ENCODE data around the gene PRUNE1.
A peak's percentile ranks its signal among the peaks of the same experiment; 100 is the strongest.

Gene PRUNE1

DNA sequence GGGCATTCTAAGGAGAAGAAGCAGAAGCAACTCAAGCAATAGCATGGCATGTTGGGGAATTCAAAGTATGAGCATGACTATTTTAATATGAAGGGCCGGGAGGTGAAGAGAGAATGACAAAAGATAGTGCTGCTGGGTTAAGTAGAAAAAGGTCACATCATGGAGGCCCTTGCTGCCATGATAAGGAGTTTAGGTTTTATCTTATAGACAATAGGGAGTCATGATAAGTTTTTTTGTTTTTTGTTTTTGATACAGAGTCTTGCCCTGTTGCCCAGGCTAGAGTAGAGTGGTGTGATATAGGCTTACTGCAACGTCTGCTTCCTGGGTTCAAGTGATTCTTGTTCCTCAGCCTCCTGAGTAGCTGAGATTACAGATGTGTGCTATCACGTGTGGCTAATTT lies 31.3 kb downstream of the PRUNE1 start:
- Histone ChIP-seq H3K36me3 (ENCODE audit: insufficient read depth, low read length) (peaks cover 6% of the 10 kb centered on the region; the same call in 1 of the 2 replicates), H3K9ac (ENCODE audit: insufficient read length) (no peak overlapping the region), H3K9me3 (ENCODE audit: low read depth, low read length) (no peaks in the 10 kb centered on the region), H3K4me3 (no peak overlapping the region), H3K27ac (no peak overlapping the region)
- TF ChIP-seq EZH2 (IDR thresholded peaks at IDR 0.05) = no peak
- TF ChIP-seq FOXP2 (optimal IDR thresholded peaks at IDR 0.05; ENCODE audit: control extremely low read depth, extremely low read length, insufficient read depth) = no peak
- no peak for TF ChIP-seq POLR2AphosphoS5 (IDR thresholded peaks at IDR 0.05; ENCODE audit: borderline replicate concordance, low read depth, low read length)
- no peak for DNase-seq (ENCODE audit: low read depth, low spot score)

DNA sequence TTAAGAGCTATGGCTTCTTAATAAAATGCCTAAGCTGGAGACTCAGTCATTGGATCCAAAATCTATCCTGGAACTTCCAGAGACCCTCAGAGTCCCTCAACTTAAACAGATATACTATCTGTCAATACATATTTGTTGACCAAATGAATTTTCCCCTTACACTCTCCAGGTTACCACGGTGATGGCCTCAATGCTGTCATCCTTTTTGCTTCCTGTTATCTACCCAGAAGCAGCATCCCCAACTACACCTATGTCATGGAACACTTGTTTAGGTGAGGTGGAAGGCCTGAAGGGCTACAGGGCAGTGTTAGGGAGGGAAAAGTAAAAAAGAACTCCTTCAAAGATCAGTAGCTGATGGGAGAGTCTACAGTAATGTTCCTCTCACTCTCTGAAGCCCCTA lies 34.9 kb downstream of the PRUNE1 start:
- no peak overlapping the region for H3K4me3 ChIP-seq
- H3K27ac ChIP-seq = no peak overlapping the region
- DNase-seq (ENCODE audit: low read depth, low spot score) = no peak
- H3K36me3 ChIP-seq (ENCODE audit: insufficient read depth, low read length) = no peaks in the 10 kb centered on the region
- TF ChIP-seq FOXP2 (optimal IDR thresholded peaks at IDR 0.05; ENCODE audit: control extremely low read depth, extremely low read length, insufficient read depth) (no peak), POLR2AphosphoS5 (IDR thresholded peaks at IDR 0.05; ENCODE audit: borderline replicate concordance, low read depth, low read length) (no peak), EZH2 (IDR thresholded peaks at IDR 0.05) (no peak)
- no peak overlapping the region for H3K9ac ChIP-seq (ENCODE audit: insufficient read length)
- no peaks in the 10 kb centered on the region for H3K9me3 ChIP-seq (ENCODE audit: low read depth, low read length)

DNA sequence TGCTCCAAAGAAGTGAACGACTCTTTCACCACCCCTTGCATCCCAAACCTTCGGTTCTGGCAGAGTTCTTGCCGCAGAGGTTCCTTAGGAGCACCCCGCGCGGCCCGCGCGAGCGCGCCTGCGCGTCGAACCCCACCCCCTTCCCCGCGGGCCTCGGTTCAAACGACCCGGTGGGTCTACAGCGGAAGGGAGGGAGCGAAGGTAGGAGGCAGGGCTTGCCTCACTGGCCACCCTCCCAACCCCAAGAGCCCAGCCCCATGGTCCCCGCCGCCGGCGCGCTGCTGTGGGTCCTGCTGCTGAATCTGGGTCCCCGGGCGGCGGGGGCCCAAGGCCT lies 39.3 kb downstream of the PRUNE1 start, which contains the start of gene C1orf56:
Gene C1orf56, plus strand, starts transcription at position 161 of the 334 bp plus-strand sequence. Its CDS starts 97 bp downstream, at position 258.
- no peak for DNase-seq (ENCODE audit: low read depth, low spot score)
- TF ChIP-seq POLR2AphosphoS5 (IDR thresholded peaks at IDR 0.05; ENCODE audit: borderline replicate concordance, low read depth, low read length) = peak; percentile 64; the same call in 1 of the 2 replicates
- no peak for TF ChIP-seq EZH2 (IDR thresholded peaks at IDR 0.05)
- no peak for TF ChIP-seq FOXP2 (optimal IDR thresholded peaks at IDR 0.05; ENCODE audit: control extremely low read depth, extremely low read length, insufficient read depth)

DNA sequence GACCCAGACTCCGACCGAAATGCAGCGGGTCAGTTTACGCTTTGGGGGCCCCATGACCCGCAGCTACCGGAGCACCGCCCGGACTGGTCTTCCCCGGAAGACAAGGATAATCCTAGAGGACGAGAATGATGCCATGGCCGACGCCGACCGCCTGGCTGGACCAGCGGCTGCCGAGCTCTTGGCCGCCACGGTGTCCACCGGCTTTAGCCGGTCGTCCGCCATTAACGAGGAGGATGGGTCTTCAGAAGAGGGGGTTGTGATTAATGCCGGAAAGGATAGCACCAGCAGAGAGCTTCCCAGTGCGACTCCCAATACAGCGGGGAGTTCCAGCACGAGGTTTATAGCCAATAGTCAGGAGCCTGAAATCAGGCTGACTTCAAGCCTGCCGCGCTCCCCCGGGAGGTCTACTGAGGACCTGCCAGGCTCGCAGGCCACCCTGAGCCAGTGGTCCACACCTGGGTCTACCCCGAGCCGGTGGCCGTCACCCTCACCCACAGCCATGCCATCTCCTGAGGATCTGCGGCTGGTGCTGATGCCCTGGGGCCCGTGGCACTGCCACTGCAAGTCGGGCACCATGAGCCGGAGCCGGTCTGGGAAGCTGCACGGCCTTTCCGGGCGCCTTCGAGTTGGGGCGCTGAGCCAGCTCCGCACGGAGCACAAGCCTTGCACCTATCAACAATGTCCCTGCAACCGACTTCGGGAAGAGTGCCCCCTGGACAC lies 39.8 kb downstream of the PRUNE1 start:
- H3K4me3 ChIP-seq = peak overlapping the region; percentile 92
- no peak for DNase-seq (ENCODE audit: low read depth, low spot score)
- peaks cover 5% of the 10 kb centered on the region; the same call in 1 of the 2 replicates for H3K36me3 ChIP-seq (ENCODE audit: insufficient read depth, low read length)
- H3K9ac ChIP-seq (ENCODE audit: insufficient read length) = peak overlapping the region; percentile 72
- TF ChIP-seq POLR2AphosphoS5 (IDR thresholded peaks at IDR 0.05; ENCODE audit: borderline replicate concordance, low read depth, low read length) = 0 out of 2 replicates have a peak, but pooled peaks have one; percentile 38
- TF ChIP-seq EZH2 (IDR thresholded peaks at IDR 0.05) = no peak
- no peak overlapping the region for H3K27ac ChIP-seq
- H3K9me3 ChIP-seq (ENCODE audit: low read depth, low read length) = no peaks in the 10 kb centered on the region

More for the DNA sequence above, 39.3 kb downstream of the PRUNE1 start, which contains the start of gene C1orf56:
- Histone ChIP-seq H3K36me3 (ENCODE audit: insufficient read depth, low read length) (no peaks in the 10 kb centered on the region; the same call in 1 of the 2 replicates), H3K9me3 (ENCODE audit: low read depth, low read length) (no peaks in the 10 kb centered on the region), H3K4me3 (peak within 1 kb of the TSS; percentile 92), H3K27ac (0 out of 2 replicates have a peak within 1 kb of the TSS, but pooled peaks have one; percentile 36), H3K9ac (ENCODE audit: insufficient read length) (peak within 1 kb of the TSS; percentile 72)

DNA sequence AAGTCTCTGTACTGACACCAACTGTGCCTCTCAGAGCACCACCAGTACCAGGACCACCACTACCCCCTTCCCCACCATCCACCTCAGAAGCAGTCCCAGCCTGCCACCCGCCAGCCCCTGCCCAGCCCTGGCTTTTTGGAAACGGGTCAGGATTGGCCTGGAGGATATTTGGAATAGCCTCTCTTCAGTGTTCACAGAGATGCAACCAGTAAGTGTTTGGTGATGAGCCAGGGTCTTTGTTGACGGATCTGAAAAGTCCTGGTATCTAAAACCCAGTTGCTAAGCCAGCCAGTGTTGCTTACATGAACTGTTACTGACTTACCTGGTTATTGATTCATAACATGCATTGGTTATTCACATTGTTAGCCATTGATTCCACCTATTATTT lies 40.4 kb downstream of the PRUNE1 start:
- peak overlapping the region; percentile 92; the same call in 1 of the 2 replicates for H3K4me3 ChIP-seq
- no peaks in the 10 kb centered on the region for H3K9me3 ChIP-seq (ENCODE audit: low read depth, low read length)
- no peak overlapping the region for H3K9ac ChIP-seq (ENCODE audit: insufficient read length)
- H3K36me3 ChIP-seq (ENCODE audit: insufficient read depth, low read length) = peaks cover 11% of the 10 kb centered on the region; the same call in 1 of the 2 replicates
- no peak overlapping the region for H3K27ac ChIP-seq
- DNase-seq (ENCODE audit: low read depth, low spot score) = no peak
- TF ChIP-seq POLR2AphosphoS5 (IDR thresholded peaks at IDR 0.05; ENCODE audit: borderline replicate concordance, low read depth, low read length) = no peak
- TF ChIP-seq FOXP2 (optimal IDR thresholded peaks at IDR 0.05; ENCODE audit: control extremely low read depth, extremely low read length, insufficient read depth) = no peak
- no peak for TF ChIP-seq EZH2 (IDR thresholded peaks at IDR 0.05)

DNA sequence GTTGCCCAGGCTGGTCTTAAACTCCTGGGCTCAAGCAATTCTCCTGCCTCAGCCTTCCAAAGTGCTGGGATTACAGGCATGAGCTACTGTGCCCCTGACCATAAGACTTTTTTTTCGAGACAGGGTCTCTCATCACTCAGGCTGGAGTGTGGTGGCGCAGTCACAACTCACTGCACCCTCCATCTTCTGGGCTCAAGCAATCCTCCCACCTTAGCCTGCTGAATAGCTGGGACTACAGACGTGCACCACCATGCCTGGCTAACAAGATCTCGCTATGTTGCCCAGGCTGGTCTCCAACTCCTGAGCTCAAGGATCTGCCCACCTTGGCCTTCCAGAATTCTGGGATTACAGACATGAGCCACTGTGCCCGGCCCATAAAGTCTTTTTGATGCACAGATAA lies 41.2 kb downstream of the PRUNE1 start:
- TF ChIP-seq EZH2 (IDR thresholded peaks at IDR 0.05) (no peak), POLR2AphosphoS5 (IDR thresholded peaks at IDR 0.05; ENCODE audit: borderline replicate concordance, low read depth, low read length) (no peak), FOXP2 (optimal IDR thresholded peaks at IDR 0.05; ENCODE audit: control extremely low read depth, extremely low read length, insufficient read depth) (no peak)

DNA sequence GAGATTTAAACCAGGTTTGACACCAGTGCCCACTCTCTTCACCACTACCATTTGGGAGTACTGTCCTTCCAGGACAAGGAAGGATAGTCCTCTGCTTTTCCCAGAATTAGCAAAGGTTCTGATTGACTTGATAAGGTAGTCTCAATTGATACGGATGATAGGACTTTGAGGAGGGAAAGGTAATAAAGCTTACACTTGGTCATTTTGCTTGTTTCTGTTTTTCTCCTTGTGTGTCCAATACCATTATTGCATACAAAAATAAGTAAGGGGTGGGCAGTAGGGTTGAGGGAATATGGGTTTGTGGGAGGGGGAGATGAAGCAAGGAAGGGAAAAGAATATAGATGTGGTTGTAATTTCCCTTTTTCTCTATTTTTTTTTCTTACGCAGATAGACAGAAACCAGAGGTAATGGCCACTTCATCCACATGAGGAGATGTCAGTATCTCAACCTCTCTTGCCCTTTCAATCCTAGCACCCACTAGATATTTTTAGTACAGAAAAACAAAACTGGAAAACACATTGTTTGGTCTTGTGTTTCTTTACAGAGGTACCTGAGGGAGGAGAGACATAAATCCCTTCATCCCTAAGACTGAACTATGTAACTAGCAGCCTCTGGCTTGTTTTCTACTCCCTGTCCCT lies 41.9 kb downstream of the PRUNE1 start:
- H3K27ac ChIP-seq = no peak overlapping the region
- DNase-seq (ENCODE audit: low read depth, low spot score) = no peak
- H3K9ac ChIP-seq (ENCODE audit: insufficient read length) = no peak overlapping the region
- TF ChIP-seq FOXP2 (optimal IDR thresholded peaks at IDR 0.05; ENCODE audit: control extremely low read depth, extremely low read length, insufficient read depth) = no peak
- TF ChIP-seq POLR2AphosphoS5 (IDR thresholded peaks at IDR 0.05; ENCODE audit: borderline replicate concordance, low read depth, low read length) = peak; percentile 26; the same call in 1 of the 2 replicates
- TF ChIP-seq EZH2 (IDR thresholded peaks at IDR 0.05) = no peak
- H3K9me3 ChIP-seq (ENCODE audit: low read depth, low read length) = no peaks in the 10 kb centered on the region
- peaks cover 26% of the 10 kb centered on the region for H3K36me3 ChIP-seq (ENCODE audit: insufficient read depth, low read length)
- H3K4me3 ChIP-seq = no peak overlapping the region

More for the DNA sequence above, 41.2 kb downstream of the PRUNE1 start:
- Histone ChIP-seq H3K4me3 (no peak overlapping the region), H3K9me3 (ENCODE audit: low read depth, low read length) (no peaks in the 10 kb centered on the region), H3K9ac (ENCODE audit: insufficient read length) (no peak overlapping the region), H3K36me3 (ENCODE audit: insufficient read depth, low read length) (peaks cover 19% of the 10 kb centered on the region; the same call in 1 of the 2 replicates), H3K27ac (no peak overlapping the region)
- no peak for DNase-seq (ENCODE audit: low read depth, low spot score)

DNA sequence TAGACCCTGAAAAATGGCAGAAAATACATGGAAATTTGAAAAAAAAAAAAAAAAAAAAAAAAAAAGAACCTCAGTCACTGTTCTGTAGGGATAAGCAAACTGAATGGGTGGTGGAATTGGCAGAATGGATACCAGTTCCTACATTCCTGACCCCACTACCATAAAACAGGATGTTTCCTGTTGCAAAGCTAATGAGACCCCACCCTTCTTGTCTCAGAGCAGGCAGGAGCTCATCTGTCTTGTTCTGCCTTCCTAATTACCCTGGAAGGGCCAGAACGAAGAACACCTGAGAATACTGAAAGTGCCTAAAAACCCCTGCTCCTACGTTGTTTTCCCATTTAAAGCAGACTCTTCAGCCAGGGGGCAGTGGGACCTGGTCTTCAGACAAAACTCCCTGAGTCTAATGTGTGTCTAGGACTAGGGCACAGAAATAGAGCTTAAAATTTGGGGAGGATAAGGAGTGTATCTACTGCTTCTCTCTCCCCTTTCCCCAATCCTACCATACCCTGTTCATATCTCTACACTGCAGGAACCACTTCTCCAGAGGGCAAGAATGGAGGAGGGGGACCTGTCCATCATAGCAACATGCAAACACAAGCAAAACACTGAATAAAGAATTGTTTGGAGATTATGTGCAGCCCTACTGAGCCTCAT lies 43.2 kb downstream of the PRUNE1 start:
- DNase-seq (ENCODE audit: low read depth, low spot score) = no peak
- Histone ChIP-seq H3K4me3 (no peak overlapping the region), H3K9ac (ENCODE audit: insufficient read length) (no peak overlapping the region), H3K27ac (no peak overlapping the region), H3K36me3 (ENCODE audit: insufficient read depth, low read length) (peaks cover 39% of the 10 kb centered on the region), H3K9me3 (ENCODE audit: low read depth, low read length) (no peaks in the 10 kb centered on the region)
- no peak for TF ChIP-seq EZH2 (IDR thresholded peaks at IDR 0.05)
- TF ChIP-seq POLR2AphosphoS5 (IDR thresholded peaks at IDR 0.05; ENCODE audit: borderline replicate concordance, low read depth, low read length) = peak; percentile 16; the same call in 1 of the 2 replicates
- TF ChIP-seq FOXP2 (optimal IDR thresholded peaks at IDR 0.05; ENCODE audit: control extremely low read depth, extremely low read length, insufficient read depth) = no peak
